GM19023 (cell line): ENCODE measurements around the gene PTTG2.
"Not testable (repeated sequence)": the region's sequence is repeated elsewhere in the genome, so short reads cannot be mapped to it uniquely, and the experiment has no call there.

Experiments
- ATAC-seq: cut with Tn5 transposase; IDR thresholded peaks from one replicate; pipeline ENCODE4 v1.9.1; 2021; ENCODE audit warnings: mild to moderate bottlenecking, moderate library complexity; ENCODE audit not compliant: unreplicated experiment

Gene PTTG2

GRCh38 chr4:37960098-37960497 lies at the start of gene PTTG2:
PTTG2 (plus strand) TSS chr4:37960398; CDS start chr4:37960435, 37 bp downstream.
- ATAC-seq, result no peak

GRCh38 chr4:37914539-37914938 lies 45.7 kb upstream of the PTTG2 start:
- ATAC-seq, result no peak

- ATAC-seq, result no peak
These were observed 42.8 kb upstream of the PTTG2 start for GRCh38 chr4:37917388-37917787.

- no peak for ATAC-seq
These were observed 41.5 kb upstream of the PTTG2 start for GRCh38 chr4:37918653-37919052.

- ATAC-seq, result no peak
These were observed 37.9 kb upstream of the PTTG2 start for GRCh38 chr4:37922328-37922727.

- ATAC-seq, result not testable (repeated sequence)
These were observed 37.1 kb upstream of the PTTG2 start for GRCh38 chr4:37923089-37923488.

GRCh38 chr4:37924946-37925345 lies 35.3 kb upstream of the PTTG2 start:
- no peak for ATAC-seq

GRCh38 chr4:37927434-37927833 lies 32.8 kb upstream of the PTTG2 start:
- no peak for ATAC-seq

- ATAC-seq, result no peak
These were observed 31.5 kb upstream of the PTTG2 start for GRCh38 chr4:37928426-37929416.

- ATAC-seq, result no peak
These were observed 26.1 kb upstream of the PTTG2 start for GRCh38 chr4:37934096-37934495.

- ATAC-seq, result no peak
These were observed 25.6 kb upstream of the PTTG2 start for GRCh38 chr4:37934609-37935008.

- ATAC-seq, result no peak
These were observed 25.2 kb upstream of the PTTG2 start for GRCh38 chr4:37935026-37935425.

- no peak for ATAC-seq
These were observed 23.2 kb upstream of the PTTG2 start for GRCh38 chr4:37936889-37937498.

GRCh38 chr4:37938208-37938607 lies 22.0 kb upstream of the PTTG2 start:
- ATAC-seq, result no peak

- no peak for ATAC-seq
These were observed 13.6 kb upstream of the PTTG2 start for GRCh38 chr4:37946503-37947179.

GRCh38 chr4:37948542-37948941 lies 11.7 kb upstream of the PTTG2 start:
- ATAC-seq, result no peak

GRCh38 chr4:37949636-37950426 lies 10.4 kb upstream of the PTTG2 start:
- ATAC-seq, result no peak

- no peak for ATAC-seq
These were observed 8.5 kb upstream of the PTTG2 start for GRCh38 chr4:37951461-37952352.

- no peak for ATAC-seq
These were observed 7.0 kb upstream of the PTTG2 start for GRCh38 chr4:37953156-37953555.
